ENCODE measurements around the gene FCRLB.
A peak's percentile ranks its signal among the peaks of the same experiment; 100 is the strongest.

FCRLB gene

DNA sequence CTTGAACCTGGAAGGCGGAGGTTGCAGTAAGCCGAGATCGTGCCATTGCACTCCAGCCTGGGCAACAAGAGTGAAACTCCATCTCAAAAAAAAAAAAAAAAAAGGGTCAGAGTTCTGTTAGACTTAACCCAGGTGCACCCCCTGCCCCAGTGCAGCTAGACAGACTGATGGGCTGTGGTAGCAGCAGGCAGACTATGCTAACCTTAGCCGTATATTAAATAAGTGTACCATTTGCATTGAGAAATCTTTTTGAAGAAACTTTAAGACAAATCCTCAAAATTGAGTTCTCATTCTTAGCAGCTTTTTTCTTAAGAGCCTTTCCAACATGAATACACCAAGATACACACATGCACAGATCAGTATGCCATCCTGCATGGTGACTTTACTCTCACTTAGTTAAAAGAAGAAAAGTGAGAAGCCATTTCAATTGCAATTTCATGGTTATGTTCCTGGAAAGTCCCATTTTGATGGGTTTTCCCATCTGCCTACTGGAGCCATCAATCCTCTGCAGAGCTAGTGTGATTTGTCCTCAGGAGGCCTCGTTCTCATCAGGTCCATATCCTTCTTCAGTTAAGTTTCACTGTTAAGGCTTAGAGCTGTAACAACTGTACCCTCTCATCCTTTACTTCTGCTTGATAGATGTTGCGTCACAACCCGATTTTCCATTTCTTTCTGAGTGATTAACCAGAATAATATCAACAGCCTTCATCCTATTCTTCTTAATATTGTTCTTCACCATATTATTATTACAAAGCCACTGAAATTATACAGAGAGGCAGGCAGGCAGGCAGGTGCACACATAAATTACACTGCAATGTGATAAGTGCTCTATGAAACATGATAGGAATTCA, 7.3 kb downstream of the FCRLB start:
- Mint-ChIP-seq H3K27ac (peak overlapping the region in 1 of 3 experiments; percentile 57), H3K9me3 (no peaks in the 10 kb centered on the region), H3K27me3 (ENCODE audit: low read depth) (peaks cover 34% of the 10 kb centered on the region), H3K4me1 (peaks cover 5% of the 10 kb centered on the region), H3K36me3 (ENCODE audit: low read depth) (no peaks in the 10 kb centered on the region), H3K4me3 (peak overlapping the region; percentile 60 to 93 (median 61))
- TF ChIP-seq, protein P1, sequence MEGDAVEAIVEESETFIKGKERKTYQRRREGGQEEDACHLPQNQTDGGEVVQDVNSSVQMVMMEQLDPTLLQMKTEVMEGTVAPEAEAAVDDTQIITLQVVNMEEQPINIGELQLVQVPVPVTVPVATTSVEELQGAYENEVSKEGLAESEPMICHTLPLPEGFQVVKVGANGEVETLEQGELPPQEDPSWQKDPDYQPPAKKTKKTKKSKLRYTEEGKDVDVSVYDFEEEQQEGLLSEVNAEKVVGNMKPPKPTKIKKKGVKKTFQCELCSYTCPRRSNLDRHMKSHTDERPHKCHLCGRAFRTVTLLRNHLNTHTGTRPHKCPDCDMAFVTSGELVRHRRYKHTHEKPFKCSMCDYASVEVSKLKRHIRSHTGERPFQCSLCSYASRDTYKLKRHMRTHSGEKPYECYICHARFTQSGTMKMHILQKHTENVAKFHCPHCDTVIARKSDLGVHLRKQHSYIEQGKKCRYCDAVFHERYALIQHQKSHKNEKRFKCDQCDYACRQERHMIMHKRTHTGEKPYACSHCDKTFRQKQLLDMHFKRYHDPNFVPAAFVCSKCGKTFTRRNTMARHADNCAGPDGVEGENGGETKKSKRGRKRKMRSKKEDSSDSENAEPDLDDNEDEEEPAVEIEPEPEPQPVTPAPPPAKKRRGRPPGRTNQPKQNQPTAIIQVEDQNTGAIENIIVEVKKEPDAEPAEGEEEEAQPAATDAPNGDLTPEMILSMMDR (IDR thresholded peaks at IDR 0.05; ENCODE audit: unreplicated experiment in 3 of 3) = no peak

DNA sequence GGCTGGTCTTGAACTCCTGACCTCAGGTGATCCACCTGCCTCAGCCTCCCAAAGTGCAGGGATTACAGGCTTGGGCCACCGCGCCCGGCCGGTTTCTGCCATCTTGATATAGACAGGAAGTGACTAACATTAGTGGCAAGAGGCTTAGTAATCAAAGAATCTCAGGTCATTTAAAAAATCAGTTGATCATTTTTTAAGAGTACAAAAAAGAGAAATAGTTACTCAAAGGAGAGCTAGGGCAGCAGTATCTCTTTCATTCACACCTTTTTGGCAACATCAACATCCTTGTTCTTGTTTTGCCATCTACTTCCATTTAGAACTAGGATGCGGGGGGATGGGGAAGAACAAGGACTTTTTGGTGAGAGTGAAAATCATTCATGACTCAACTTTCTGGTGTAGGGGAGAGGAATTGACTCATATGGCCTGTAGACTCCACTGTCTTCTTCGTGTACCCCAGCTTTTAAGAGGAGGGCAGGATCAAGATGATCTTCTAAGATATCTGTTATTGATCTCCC, 8.8 kb downstream of the FCRLB start:
- Mint-ChIP-seq H3K27me3 (ENCODE audit: low read depth) (peaks cover 28% of the 10 kb centered on the region), H3K4me1 (peaks cover 5% of the 10 kb centered on the region), H3K9me3 (no peaks in the 10 kb centered on the region), H3K27ac (no peak overlapping the region), H3K4me3 (peak overlapping the region in 1 of 3 experiments; percentile 3), H3K36me3 (ENCODE audit: low read depth) (no peaks in the 10 kb centered on the region)
- TF ChIP-seq, protein P1 (IDR thresholded peaks at IDR 0.05; ENCODE audit: unreplicated experiment in 3 of 3) = no peak

DNA sequence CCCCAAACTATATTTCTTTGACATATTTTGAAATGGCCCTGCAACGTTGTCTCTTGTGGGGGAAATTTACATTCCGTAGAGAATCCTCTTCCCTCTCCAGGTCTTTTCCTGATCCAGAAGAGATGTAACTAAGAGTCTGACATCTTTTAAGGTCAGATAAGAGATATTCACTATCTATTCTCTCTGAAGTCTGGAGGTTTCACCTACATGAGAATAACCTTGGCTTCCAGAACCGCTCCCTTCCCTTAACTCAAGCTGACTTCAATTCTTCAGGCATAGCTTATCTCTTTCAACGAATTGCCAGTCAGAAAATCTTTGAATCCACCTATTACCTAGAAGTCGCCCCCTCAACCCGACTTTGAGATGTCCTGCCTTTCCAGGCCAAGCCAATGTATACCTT, 9.9 kb downstream of the FCRLB start:
- Mint-ChIP-seq H3K9me3 (no peaks in the 10 kb centered on the region), H3K4me1 (no peaks in the 10 kb centered on the region), H3K36me3 (ENCODE audit: low read depth) (no peaks in the 10 kb centered on the region), H3K27ac (no peak overlapping the region), H3K27me3 (ENCODE audit: low read depth) (peaks cover 21% of the 10 kb centered on the region), H3K4me3 (peak overlapping the region in 1 of 3 experiments; percentile 26)
- TF ChIP-seq, protein P1 (IDR thresholded peaks at IDR 0.05; ENCODE audit: unreplicated experiment in 3 of 3) = no peak

DNA sequence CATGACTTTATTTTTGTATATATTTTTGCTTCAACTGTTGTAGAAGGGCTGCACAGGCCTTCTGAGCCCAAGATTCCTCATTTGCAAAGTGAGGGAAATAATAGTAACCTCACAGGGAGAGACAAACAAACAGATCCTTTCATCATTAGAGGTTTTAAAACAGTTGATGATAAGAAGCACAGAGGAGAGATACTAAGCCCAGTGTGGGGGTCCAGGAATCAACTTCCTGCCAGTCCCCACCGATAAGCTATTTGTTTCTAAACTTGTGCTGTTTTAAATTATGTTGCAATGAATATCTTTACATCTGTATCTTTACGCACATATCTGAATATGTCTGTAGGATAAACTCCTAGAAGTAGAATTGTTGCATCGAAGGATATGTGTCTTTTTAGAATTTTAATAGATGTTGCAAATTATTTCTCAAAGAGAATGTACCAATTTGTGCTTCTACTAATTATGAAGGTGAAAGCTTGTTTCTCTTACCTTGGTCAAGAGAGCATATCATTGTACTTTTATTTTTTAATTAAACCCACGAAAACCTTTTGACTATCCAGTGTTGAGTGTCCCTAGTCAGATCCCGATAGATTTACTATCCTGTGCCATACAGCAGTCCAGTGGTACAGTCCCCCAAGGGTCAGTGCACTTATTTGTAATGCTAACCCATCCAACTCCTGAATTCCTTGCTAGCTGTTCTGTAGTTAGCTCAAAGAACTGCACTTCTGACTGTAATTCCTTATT, 10.8 kb downstream of the FCRLB start:
- no peaks in the 10 kb centered on the region for H3K9me3 Mint-ChIP-seq
- no peaks in the 10 kb centered on the region for H3K36me3 Mint-ChIP-seq (ENCODE audit: low read depth)
- H3K4me1 Mint-ChIP-seq = no peaks in the 10 kb centered on the region
- no peak overlapping the region for H3K4me3 Mint-ChIP-seq
- peaks cover 23% of the 10 kb centered on the region for H3K27me3 Mint-ChIP-seq (ENCODE audit: low read depth)
- TF ChIP-seq, protein P1 (IDR thresholded peaks at IDR 0.05; ENCODE audit: unreplicated experiment in 3 of 3) = no peak
- H3K27ac Mint-ChIP-seq = no peak overlapping the region

DNA sequence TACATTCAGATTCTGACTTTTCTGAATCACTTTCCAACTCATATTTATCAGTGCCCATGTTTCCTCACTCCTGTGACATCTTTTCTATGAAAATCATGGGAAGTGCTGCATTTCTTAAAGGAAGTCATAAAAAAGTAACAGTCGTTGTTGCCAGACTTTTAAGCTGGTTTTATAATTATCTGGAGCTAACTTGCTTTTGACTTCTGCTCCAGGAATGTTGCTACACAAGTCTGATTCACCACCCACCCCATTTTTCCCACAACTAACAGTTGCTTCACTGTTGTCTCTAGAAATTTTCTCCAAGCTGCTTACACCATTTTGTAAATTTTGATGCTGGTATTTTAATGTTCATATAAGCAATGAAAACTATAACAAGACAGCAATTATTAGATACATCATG, 12.2 kb downstream of the FCRLB start:
- no peak overlapping the region for H3K4me3 Mint-ChIP-seq
- peak overlapping the region in 1 of 3 experiments; percentile 32 for H3K27ac Mint-ChIP-seq
- H3K36me3 Mint-ChIP-seq (ENCODE audit: low read depth) = no peaks in the 10 kb centered on the region
- H3K27me3 Mint-ChIP-seq (ENCODE audit: low read depth) = peaks cover 22% of the 10 kb centered on the region
- no peaks in the 10 kb centered on the region for H3K9me3 Mint-ChIP-seq
- TF ChIP-seq, protein P1 (IDR thresholded peaks at IDR 0.05; ENCODE audit: unreplicated experiment in 3 of 3) = no peak
- no peaks in the 10 kb centered on the region for H3K4me1 Mint-ChIP-seq
